ENCODE results near the gene KCNH2. TPM values are rescaled to one million over a fixed set of nuclear protein-coding genes. Genes with fewer than 3 reads are reported as not detected.
A peak's percentile ranks its signal among the peaks of the same experiment; 100 is the strongest.

KCNH2 gene
- total RNA-seq, 1 experiment from 2014 or later, result 16.2 TPM

DNA sequence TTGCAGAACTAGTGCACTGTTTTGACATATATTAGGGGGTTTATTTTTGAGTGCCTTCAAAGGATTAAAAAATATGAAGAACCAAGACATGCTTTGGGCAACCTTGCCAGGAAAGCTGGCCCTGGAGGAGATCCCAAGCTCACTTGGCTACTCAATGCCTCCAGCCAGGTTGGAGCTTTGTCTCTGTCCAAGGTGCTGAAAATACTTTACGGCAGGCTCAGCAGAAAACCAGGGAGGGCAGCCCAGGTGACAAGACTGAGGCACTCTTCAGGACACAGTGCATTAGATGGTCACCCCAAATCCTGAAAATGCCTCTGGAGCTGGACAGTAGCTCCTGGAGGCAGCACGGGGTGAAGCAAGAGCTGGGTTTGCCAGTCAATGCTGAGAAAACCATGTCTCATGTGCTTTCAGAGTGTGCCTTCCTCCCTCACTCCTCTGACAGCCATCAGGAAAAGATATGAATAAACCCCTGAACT is 5.8 kb upstream of the KCNH2 start (continued):
- TF ChIP-seq, protein P1, sequence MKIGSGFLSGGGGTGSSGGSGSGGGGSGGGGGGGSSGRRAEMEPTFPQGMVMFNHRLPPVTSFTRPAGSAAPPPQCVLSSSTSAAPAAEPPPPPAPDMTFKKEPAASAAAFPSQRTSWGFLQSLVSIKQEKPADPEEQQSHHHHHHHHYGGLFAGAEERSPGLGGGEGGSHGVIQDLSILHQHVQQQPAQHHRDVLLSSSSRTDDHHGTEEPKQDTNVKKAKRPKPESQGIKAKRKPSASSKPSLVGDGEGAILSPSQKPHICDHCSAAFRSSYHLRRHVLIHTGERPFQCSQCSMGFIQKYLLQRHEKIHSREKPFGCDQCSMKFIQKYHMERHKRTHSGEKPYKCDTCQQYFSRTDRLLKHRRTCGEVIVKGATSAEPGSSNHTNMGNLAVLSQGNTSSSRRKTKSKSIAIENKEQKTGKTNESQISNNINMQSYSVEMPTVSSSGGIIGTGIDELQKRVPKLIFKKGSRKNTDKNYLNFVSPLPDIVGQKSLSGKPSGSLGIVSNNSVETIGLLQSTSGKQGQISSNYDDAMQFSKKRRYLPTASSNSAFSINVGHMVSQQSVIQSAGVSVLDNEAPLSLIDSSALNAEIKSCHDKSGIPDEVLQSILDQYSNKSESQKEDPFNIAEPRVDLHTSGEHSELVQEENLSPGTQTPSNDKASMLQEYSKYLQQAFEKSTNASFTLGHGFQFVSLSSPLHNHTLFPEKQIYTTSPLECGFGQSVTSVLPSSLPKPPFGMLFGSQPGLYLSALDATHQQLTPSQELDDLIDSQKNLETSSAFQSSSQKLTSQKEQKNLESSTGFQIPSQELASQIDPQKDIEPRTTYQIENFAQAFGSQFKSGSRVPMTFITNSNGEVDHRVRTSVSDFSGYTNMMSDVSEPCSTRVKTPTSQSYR (CRISPR knock-in tag; IDR thresholded peaks at IDR 0.05), result peak; percentile 48; the same call in 1 of the 2 replicates
- TF ChIP-seq, protein P2, sequence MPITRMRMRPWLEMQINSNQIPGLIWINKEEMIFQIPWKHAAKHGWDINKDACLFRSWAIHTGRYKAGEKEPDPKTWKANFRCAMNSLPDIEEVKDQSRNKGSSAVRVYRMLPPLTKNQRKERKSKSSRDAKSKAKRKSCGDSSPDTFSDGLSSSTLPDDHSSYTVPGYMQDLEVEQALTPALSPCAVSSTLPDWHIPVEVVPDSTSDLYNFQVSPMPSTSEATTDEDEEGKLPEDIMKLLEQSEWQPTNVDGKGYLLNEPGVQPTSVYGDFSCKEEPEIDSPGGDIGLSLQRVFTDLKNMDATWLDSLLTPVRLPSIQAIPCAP (CRISPR knock-in tag; IDR thresholded peaks at IDR 0.05), result no peak
- TF ChIP-seq GTF2I (CRISPR knock-in tag; conservative IDR thresholded peaks at IDR 0.05) (no peak), ESRRA (CRISPR knock-in tag; IDR thresholded peaks at IDR 0.05; ENCODE audit: borderline replicate concordance) (peak; percentile 46; the same call in 1 of the 2 replicates), ZNF219 (CRISPR knock-in tag; IDR thresholded peaks at IDR 0.05; ENCODE audit: borderline replicate concordance) (no peak), NR1H2 (CRISPR knock-in tag; IDR thresholded peaks at IDR 0.05) (no peak), CREB1 (CRISPR knock-in tag; IDR thresholded peaks at IDR 0.05) (0 out of 2 replicates have a peak, but pooled peaks have one; percentile 35), CREM (CRISPR knock-in tag; IDR thresholded peaks at IDR 0.05) (peak; percentile 62; the same call in 1 of the 2 replicates), FOXJ3 (CRISPR knock-in tag; IDR thresholded peaks at IDR 0.05; ENCODE audit: borderline replicate concordance) (no peak), TCF7 (CRISPR knock-in tag; IDR thresholded peaks at IDR 0.05; ENCODE audit: low read depth) (no peak), HMGA2 (CRISPR knock-in tag; IDR thresholded peaks at IDR 0.05) (no peak), TEAD4 (CRISPR knock-in tag; IDR thresholded peaks at IDR 0.05) (peak; percentile 85), JUN (CRISPR knock-in tag; IDR thresholded peaks at IDR 0.05) (peak; percentile 84; the same call in 1 of the 2 replicates), TEAD1 (CRISPR knock-in tag; IDR thresholded peaks at IDR 0.05) (peak; percentile 57; the same call in 1 of the 2 replicates), ZBTB21 (CRISPR knock-in tag; IDR thresholded peaks at IDR 0.05; ENCODE audit: borderline replicate concordance) (no peak), SMAD3 (CRISPR knock-in tag; IDR thresholded peaks at IDR 0.05; ENCODE audit: borderline replicate concordance) (peak; percentile 85; the same call in 1 of the 2 replicates), SMAD4 (CRISPR knock-in tag; IDR thresholded peaks at IDR 0.05) (0 out of 2 replicates have a peak, but pooled peaks have one; percentile 15), ZNF121 (CRISPR knock-in tag; IDR thresholded peaks at IDR 0.05) (no peak), MXD4 (CRISPR knock-in tag; IDR thresholded peaks at IDR 0.05; ENCODE audit: borderline replicate concordance) (no peak)
- TF ChIP-seq, protein P3, sequence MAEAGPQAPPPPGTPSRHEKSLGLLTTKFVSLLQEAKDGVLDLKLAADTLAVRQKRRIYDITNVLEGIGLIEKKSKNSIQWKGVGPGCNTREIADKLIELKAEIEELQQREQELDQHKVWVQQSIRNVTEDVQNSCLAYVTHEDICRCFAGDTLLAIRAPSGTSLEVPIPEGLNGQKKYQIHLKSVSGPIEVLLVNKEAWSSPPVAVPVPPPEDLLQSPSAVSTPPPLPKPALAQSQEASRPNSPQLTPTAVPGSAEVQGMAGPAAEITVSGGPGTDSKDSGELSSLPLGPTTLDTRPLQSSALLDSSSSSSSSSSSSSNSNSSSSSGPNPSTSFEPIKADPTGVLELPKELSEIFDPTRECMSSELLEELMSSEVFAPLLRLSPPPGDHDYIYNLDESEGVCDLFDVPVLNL (CRISPR knock-in tag; IDR thresholded peaks at IDR 0.05; ENCODE audit: borderline replicate concordance, low read depth), result peak; percentile 38; the same call in 1 of the 2 replicates
- TF ChIP-seq, protein P4, sequence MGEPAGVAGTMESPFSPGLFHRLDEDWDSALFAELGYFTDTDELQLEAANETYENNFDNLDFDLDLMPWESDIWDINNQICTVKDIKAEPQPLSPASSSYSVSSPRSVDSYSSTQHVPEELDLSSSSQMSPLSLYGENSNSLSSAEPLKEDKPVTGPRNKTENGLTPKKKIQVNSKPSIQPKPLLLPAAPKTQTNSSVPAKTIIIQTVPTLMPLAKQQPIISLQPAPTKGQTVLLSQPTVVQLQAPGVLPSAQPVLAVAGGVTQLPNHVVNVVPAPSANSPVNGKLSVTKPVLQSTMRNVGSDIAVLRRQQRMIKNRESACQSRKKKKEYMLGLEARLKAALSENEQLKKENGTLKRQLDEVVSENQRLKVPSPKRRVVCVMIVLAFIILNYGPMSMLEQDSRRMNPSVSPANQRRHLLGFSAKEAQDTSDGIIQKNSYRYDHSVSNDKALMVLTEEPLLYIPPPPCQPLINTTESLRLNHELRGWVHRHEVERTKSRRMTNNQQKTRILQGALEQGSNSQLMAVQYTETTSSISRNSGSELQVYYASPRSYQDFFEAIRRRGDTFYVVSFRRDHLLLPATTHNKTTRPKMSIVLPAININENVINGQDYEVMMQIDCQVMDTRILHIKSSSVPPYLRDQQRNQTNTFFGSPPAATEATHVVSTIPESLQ (CRISPR knock-in tag; IDR thresholded peaks at IDR 0.05), result no peak
- TF ChIP-seq, protein P5, sequence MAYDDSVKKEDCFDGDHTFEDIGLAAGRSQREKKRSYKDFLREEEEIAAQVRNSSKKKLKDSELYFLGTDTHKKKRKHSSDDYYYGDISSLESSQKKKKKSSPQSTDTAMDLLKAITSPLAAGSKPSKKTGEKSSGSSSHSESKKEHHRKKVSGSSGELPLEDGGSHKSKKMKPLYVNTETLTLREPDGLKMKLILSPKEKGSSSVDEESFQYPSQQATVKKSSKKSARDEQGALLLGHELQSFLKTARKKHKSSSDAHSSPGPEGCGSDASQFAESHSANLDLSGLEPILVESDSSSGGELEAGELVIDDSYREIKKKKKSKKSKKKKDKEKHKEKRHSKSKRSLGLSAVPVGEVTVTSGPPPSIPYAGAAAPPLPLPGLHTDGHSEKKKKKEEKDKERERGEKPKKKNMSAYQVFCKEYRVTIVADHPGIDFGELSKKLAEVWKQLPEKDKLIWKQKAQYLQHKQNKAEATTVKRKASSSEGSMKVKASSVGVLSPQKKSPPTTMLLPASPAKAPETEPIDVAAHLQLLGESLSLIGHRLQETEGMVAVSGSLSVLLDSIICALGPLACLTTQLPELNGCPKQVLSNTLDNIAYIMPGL (CRISPR knock-in tag; IDR thresholded peaks at IDR 0.05), result no peak
- TF ChIP-seq, protein P6, sequence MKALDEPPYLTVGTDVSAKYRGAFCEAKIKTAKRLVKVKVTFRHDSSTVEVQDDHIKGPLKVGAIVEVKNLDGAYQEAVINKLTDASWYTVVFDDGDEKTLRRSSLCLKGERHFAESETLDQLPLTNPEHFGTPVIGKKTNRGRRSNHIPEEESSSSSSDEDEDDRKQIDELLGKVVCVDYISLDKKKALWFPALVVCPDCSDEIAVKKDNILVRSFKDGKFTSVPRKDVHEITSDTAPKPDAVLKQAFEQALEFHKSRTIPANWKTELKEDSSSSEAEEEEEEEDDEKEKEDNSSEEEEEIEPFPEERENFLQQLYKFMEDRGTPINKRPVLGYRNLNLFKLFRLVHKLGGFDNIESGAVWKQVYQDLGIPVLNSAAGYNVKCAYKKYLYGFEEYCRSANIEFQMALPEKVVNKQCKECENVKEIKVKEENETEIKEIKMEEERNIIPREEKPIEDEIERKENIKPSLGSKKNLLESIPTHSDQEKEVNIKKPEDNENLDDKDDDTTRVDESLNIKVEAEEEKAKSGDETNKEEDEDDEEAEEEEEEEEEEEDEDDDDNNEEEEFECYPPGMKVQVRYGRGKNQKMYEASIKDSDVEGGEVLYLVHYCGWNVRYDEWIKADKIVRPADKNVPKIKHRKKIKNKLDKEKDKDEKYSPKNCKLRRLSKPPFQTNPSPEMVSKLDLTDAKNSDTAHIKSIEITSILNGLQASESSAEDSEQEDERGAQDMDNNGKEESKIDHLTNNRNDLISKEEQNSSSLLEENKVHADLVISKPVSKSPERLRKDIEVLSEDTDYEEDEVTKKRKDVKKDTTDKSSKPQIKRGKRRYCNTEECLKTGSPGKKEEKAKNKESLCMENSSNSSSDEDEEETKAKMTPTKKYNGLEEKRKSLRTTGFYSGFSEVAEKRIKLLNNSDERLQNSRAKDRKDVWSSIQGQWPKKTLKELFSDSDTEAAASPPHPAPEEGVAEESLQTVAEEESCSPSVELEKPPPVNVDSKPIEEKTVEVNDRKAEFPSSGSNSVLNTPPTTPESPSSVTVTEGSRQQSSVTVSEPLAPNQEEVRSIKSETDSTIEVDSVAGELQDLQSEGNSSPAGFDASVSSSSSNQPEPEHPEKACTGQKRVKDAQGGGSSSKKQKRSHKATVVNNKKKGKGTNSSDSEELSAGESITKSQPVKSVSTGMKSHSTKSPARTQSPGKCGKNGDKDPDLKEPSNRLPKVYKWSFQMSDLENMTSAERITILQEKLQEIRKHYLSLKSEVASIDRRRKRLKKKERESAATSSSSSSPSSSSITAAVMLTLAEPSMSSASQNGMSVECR (CRISPR knock-in tag; IDR thresholded peaks at IDR 0.05; ENCODE audit: borderline replicate concordance), result peak; percentile 80; the same call in 1 of the 2 replicates
- TF ChIP-seq, protein P7, sequence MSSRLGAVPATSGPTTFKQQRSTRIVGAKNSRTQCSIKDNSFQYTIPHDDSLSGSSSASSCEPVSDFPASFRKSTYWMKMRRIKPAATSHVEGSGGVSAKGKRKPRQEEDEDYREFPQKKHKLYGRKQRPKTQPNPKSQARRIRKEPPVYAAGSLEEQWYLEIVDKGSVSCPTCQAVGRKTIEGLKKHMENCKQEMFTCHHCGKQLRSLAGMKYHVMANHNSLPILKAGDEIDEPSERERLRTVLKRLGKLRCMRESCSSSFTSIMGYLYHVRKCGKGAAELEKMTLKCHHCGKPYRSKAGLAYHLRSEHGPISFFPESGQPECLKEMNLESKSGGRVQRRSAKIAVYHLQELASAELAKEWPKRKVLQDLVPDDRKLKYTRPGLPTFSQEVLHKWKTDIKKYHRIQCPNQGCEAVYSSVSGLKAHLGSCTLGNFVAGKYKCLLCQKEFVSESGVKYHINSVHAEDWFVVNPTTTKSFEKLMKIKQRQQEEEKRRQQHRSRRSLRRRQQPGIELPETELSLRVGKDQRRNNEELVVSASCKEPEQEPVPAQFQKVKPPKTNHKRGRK (CRISPR knock-in tag; IDR thresholded peaks at IDR 0.05; ENCODE audit: borderline replicate concordance), result no peak

Measured in WTC11 (cell line).